ENCODE measurements around the gene SEH1L. TPM values are rescaled to one million over a fixed set of nuclear protein-coding genes. Genes with fewer than 3 reads are reported as not detected.

Gene SEH1L
- total and polyA plus RNA-seq, 2 experiments from 2014 or later: 30.2 to 49.5 TPM

DNA sequence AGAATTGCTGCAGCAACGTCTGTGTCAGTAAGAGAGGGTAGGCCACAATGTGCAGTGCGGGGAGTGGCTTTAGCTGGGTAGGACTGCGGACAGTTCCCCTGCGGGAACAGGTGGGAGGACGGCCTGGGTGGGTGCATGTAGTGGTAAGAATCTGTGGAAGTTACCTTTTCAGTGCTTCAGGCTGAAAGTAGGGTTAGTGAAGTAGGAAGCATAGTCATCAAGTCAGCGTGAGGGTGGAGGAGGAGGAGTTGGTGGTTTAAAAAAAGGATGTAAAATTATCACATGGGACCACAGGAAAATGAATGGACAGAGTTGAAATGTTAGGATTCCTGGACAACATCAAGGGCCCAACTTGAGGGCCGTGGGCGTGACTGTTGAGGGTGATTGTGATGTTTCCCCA is 56.6 kb downstream of the SEH1L start:
- in situ Hi-C loops (cut with MboI): no loop called here
- H3K27me3 ChIP-seq (replicated peaks; ENCODE audit: insufficient read depth): no peaks in the 10 kb centered on the region
- TF ChIP-seq EZH2 (IDR thresholded peaks at IDR 0.05; ENCODE audit: insufficient read depth, poor library complexity, severe bottlenecking) (no peak), EZH2phosphoT487 (IDR thresholded peaks at IDR 0.05; ENCODE audit: insufficient read depth, low read depth) (no peak)
- H3K9me3 ChIP-seq (ENCODE audit: low read depth): no peaks in the 10 kb centered on the region
- H3F3A ChIP-seq (ENCODE audit: insufficient read depth): no peaks in the 10 kb centered on the region
- H3K79me2 ChIP-seq (ENCODE audit: insufficient read depth): peaks cover 72% of the 10 kb centered on the region
- H3K4me2 ChIP-seq (ENCODE audit: unreplicated experiment): no peak overlapping the region
- no peak overlapping the region for H3K9ac ChIP-seq
- no peak for DNase-seq
- H3K4me3 ChIP-seq: no peak overlapping the region
- WGBS, 2 experiments (ENCODE audit: low coverage in 1 of 2, low lambda C conversion rate in 2 of 2, missing lambda C conversion rate in 2 of 2): 83 to 86% methylated on average over 8 of the region's 8 CpGs
- no peaks in the 10 kb centered on the region for H3K4me1 ChIP-seq (ENCODE audit: insufficient read depth)
- H3K27ac ChIP-seq: no peak overlapping the region
- no peaks in the 10 kb centered on the region for H3K9me2 ChIP-seq (ENCODE audit: insufficient read depth)
- peaks cover 13% of the 10 kb centered on the region for H3K36me3 ChIP-seq (ENCODE audit: low read depth)
- no peak overlapping the region for H2AFZ ChIP-seq
- no peaks in the 10 kb centered on the region for H4K20me1 ChIP-seq (ENCODE audit: insufficient read depth)

DNA sequence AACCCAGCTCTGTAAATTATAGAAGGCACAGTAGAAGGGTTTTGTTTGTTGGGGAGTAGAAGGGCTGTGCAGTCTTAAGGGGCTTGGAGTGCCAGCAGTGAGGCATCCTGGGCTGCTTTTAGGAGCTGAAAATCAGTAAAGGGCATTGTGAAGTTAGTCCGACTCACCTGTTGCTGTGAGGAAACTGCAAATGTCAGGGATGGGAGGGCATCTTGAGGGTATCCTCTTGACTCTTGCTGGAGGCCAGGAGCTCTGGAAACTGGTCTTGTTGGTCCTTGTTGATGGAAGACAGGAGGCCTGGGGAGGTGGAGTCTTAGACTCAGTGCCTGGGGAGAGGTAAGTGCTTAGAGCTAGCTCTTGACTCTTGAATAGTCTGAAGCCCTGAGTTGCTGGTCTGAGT is 57.5 kb downstream of the SEH1L start:
- in situ Hi-C loops (cut with MboI): no loop called here
- no peak overlapping the region for H3K27ac ChIP-seq
- no peaks in the 10 kb centered on the region for H3K9me3 ChIP-seq (ENCODE audit: low read depth)
- peaks cover 63% of the 10 kb centered on the region for H3K79me2 ChIP-seq (ENCODE audit: insufficient read depth)
- no peak for DNase-seq
- H3K4me2 ChIP-seq (ENCODE audit: unreplicated experiment): no peak overlapping the region
- H3K9ac ChIP-seq: no peak overlapping the region
- H4K20me1 ChIP-seq (ENCODE audit: insufficient read depth): no peaks in the 10 kb centered on the region
- H3K9me2 ChIP-seq (ENCODE audit: insufficient read depth): no peaks in the 10 kb centered on the region
- no peaks in the 10 kb centered on the region for H3F3A ChIP-seq (ENCODE audit: insufficient read depth)
- H3K4me1 ChIP-seq (ENCODE audit: insufficient read depth): no peaks in the 10 kb centered on the region
- no peaks in the 10 kb centered on the region for H3K27me3 ChIP-seq (replicated peaks; ENCODE audit: insufficient read depth)
- no peak overlapping the region for H3K4me3 ChIP-seq
- 95 to 100% methylated on average over 1 of the region's 1 CpG for WGBS, 2 experiments (ENCODE audit: low coverage in 1 of 2, low lambda C conversion rate in 2 of 2, missing lambda C conversion rate in 2 of 2)
- no peak overlapping the region for H2AFZ ChIP-seq
- peaks cover 19% of the 10 kb centered on the region for H3K36me3 ChIP-seq (ENCODE audit: low read depth)
- TF ChIP-seq EZH2phosphoT487 (IDR thresholded peaks at IDR 0.05; ENCODE audit: insufficient read depth, low read depth) (no peak), EZH2 (IDR thresholded peaks at IDR 0.05; ENCODE audit: insufficient read depth, poor library complexity, severe bottlenecking) (no peak)

DNA sequence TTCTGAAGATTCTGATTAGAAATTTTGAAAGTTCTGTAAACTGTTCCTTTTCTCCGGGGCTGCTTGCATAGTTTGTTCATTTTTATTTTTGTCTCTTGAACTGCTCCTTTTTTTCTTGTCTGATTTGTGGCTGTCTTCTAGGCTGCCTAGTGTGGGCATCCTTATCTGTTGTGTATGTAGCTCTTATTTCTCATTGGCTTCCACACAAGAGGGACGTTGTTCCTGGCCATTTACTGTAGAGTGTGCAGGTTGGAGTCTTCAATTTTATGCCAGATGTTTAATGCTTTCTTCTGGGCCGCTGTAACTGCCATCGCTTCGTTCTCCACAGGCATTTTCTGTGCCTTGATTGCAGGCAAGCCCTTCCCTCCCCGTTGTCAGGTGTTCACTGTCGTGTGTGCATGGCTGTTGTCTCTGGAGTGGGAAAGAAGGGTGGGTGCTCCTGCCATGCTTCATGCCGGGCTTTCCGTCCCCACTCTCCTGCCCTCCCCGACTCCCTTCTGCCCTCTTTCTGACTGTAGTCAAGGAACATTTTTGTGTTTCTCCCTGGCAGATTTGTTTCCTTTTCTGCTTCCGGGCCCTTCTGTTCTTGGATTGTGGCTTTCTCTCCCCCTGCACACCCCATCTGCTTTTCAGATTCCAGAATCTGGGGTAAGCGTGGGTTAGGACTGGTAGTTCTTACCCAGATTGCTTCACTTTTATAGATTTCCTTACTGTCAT is 58.9 kb downstream of the SEH1L start:
- H3K27me3 ChIP-seq (replicated peaks; ENCODE audit: insufficient read depth): no peaks in the 10 kb centered on the region
- H3K4me3 ChIP-seq: no peak overlapping the region
- H3K27ac ChIP-seq: no peak overlapping the region
- 63 to 74% methylated on average over 11 to 12 of the region's 12 CpGs for WGBS, 2 experiments (ENCODE audit: low coverage in 1 of 2, low lambda C conversion rate in 2 of 2, missing lambda C conversion rate in 2 of 2)
- no peak overlapping the region for H3K9ac ChIP-seq
- H2AFZ ChIP-seq: no peak overlapping the region
- in situ Hi-C loops (cut with MboI): no loop called here
- H3K79me2 ChIP-seq (ENCODE audit: insufficient read depth): peaks cover 50% of the 10 kb centered on the region
- no peaks in the 10 kb centered on the region for H3K9me3 ChIP-seq (ENCODE audit: low read depth)
- H3K36me3 ChIP-seq (ENCODE audit: low read depth): peaks cover 20% of the 10 kb centered on the region
- no peak for DNase-seq
- TF ChIP-seq EZH2 (IDR thresholded peaks at IDR 0.05; ENCODE audit: insufficient read depth, poor library complexity, severe bottlenecking) (no peak), EZH2phosphoT487 (IDR thresholded peaks at IDR 0.05; ENCODE audit: insufficient read depth, low read depth) (no peak)
- no peak overlapping the region for H3K4me2 ChIP-seq (ENCODE audit: unreplicated experiment)
- H4K20me1 ChIP-seq (ENCODE audit: insufficient read depth): no peaks in the 10 kb centered on the region
- no peaks in the 10 kb centered on the region for H3K9me2 ChIP-seq (ENCODE audit: insufficient read depth)
- no peaks in the 10 kb centered on the region for H3K4me1 ChIP-seq (ENCODE audit: insufficient read depth)
- no peaks in the 10 kb centered on the region for H3F3A ChIP-seq (ENCODE audit: insufficient read depth)

DNA sequence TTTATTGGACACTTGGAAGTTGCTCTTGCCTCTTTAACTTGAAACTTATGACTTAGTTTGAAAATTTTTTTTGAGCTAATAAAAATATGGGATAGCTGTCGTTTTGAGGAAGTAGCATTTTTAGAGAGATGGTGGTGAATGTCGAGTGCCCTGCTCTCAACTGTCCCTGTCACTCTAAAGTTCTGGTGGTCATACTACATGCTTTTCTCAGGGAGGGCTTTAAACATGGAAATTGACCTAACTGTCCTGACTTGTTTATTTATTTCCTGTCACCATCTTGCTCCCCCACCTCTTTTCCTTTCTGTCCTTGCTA is 59.4 kb downstream of the SEH1L start:
- Histone ChIP-seq H3K4me2 (ENCODE audit: unreplicated experiment) (no peak overlapping the region), H3K36me3 (ENCODE audit: low read depth) (peaks cover 16% of the 10 kb centered on the region), H4K20me1 (ENCODE audit: insufficient read depth) (no peaks in the 10 kb centered on the region), H3K9me2 (ENCODE audit: insufficient read depth) (no peaks in the 10 kb centered on the region), H3K79me2 (ENCODE audit: insufficient read depth) (peaks cover 48% of the 10 kb centered on the region), H3K27me3 (replicated peaks; ENCODE audit: insufficient read depth) (no peaks in the 10 kb centered on the region), H3F3A (ENCODE audit: insufficient read depth) (no peaks in the 10 kb centered on the region), H3K27ac (no peak overlapping the region), H3K4me1 (ENCODE audit: insufficient read depth) (no peaks in the 10 kb centered on the region), H3K4me3 (no peak overlapping the region), H2AFZ (no peak overlapping the region), H3K9me3 (ENCODE audit: low read depth) (no peaks in the 10 kb centered on the region), H3K9ac (no peak overlapping the region)
- in situ Hi-C loops (cut with MboI): no loop called here
- WGBS, 2 experiments (ENCODE audit: low coverage in 1 of 2, low lambda C conversion rate in 2 of 2, missing lambda C conversion rate in 2 of 2): 19 to 21% methylated on average over 2 of the region's 2 CpGs
- no peak for DNase-seq
- TF ChIP-seq EZH2phosphoT487 (IDR thresholded peaks at IDR 0.05; ENCODE audit: insufficient read depth, low read depth): no peak
- TF ChIP-seq EZH2 (IDR thresholded peaks at IDR 0.05; ENCODE audit: insufficient read depth, poor library complexity, severe bottlenecking): no peak

Measured in GM23248 (cell line).